ENCODE results near the gene SIGLEC10.

SIGLEC10 gene

GRCh38 chr19:51392701-51393100 lies 24.7 kb downstream of the SIGLEC10 start:
- DNase-seq: no peak

DNA sequence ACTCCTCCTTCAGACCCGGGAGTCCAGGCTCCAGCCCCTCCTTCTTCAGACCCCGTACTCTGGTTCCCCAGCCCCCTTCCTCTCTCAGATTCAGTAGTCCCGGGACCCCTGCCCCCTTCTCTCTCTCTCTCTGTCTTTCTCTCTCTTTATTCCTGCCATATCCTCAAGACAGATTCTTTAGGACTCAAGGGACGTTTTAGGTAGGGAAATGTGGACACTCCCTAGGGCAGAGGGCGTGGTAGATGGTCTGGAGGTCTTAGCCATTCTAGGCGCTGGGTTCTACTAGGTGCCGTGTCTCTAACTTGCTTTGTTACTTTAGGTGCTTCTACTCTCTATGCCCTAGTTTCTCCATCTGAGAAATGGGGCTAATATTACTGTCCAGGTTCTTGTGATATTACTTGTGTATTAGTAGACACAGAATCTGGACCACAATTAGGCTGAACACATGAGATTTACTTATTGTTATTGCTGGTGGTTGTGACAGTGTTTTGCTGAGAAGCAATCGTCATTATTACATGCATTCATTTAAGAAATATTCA lies 26.3 kb downstream of the SIGLEC10 start:
- no peak for DNase-seq

DNA sequence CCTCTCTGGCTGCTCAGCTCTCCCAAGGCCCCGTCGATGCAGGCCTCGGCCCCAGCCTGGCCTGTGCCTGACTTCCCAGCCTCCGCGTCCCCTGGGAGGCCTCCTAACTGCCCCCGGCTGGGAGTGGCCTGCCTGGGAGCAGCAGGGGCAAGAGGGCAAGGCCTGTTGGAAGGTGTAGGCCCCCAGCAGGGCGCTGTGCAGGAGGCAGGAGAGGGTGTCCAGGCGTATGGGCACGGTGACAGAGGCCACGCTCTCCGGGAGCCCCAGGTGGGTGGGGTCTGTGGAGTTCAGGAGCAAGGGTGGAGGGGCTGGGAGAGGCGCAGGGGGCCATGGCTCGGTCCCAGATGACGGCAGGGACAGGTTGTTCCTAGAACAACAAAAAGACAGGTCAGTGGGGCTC lies 28.3 kb downstream of the SIGLEC10 start:
- DNase-seq: no peak

DNA sequence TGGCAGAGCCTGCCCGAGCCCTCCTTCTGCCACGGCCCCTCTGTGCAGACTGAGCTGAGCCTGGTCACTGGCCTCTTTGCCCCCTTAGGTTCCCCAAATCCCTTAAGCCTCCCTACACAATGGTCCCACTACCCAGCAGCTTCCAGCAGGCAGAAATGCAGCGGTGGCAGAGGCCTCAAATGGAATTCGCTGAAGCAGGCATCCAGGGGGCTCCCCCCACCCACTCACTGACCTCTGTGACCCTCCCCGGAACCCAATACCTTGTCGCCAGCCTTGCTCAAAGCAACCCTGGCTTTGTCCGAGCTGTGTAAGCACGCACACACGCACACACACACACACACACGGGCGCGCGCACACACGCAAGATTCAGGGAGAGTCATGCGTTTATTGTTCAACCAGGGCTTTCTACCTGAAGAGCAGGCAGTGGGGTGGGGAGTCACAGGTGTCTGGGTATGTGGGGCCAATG lies 29.5 kb downstream of the SIGLEC10 start, which contains the start of gene LIM2:
Gene LIM2, minus strand, starts transcription at position 51 of the 466 bp plus-strand sequence. CDS start 531 bp downstream, outside the sequence.
- DNase-seq: peak; percentile 31

- no peak for DNase-seq
These were observed 30.4 kb downstream of the SIGLEC10 start for GRCh38 chr19:51386882-51387520.

DNA sequence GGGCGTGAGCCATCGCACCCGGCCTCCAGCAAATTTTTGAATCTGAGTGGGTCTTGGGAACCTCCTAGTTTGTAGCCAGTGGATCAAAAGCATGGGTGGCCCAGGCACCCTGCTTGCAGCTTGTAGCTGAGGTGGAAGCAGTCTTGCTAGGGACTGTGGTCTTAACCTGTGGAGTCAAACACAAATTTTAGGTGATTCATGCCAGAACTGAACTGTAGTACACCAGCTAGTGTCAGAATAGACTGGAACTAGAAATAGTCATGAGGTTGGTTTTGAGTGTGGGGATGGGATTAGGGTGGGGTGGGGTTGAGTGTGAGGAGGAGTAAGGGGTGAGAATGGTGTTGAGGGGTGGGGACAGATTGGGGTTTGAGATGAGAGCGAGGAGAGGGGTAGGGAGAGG lies 35.4 kb downstream of the SIGLEC10 start:
- DNase-seq: no peak

GRCh38 chr19:51380379-51380778 lies 37.1 kb downstream of the SIGLEC10 start:
- DNase-seq: no peak

- no peak for DNase-seq
These were observed 40.0 kb downstream of the SIGLEC10 start for GRCh38 chr19:51377422-51377821.

GRCh38 chr19:51375504-51376221 lies 41.8 kb downstream of the SIGLEC10 start:
- DNase-seq: peak; percentile 66

DNA sequence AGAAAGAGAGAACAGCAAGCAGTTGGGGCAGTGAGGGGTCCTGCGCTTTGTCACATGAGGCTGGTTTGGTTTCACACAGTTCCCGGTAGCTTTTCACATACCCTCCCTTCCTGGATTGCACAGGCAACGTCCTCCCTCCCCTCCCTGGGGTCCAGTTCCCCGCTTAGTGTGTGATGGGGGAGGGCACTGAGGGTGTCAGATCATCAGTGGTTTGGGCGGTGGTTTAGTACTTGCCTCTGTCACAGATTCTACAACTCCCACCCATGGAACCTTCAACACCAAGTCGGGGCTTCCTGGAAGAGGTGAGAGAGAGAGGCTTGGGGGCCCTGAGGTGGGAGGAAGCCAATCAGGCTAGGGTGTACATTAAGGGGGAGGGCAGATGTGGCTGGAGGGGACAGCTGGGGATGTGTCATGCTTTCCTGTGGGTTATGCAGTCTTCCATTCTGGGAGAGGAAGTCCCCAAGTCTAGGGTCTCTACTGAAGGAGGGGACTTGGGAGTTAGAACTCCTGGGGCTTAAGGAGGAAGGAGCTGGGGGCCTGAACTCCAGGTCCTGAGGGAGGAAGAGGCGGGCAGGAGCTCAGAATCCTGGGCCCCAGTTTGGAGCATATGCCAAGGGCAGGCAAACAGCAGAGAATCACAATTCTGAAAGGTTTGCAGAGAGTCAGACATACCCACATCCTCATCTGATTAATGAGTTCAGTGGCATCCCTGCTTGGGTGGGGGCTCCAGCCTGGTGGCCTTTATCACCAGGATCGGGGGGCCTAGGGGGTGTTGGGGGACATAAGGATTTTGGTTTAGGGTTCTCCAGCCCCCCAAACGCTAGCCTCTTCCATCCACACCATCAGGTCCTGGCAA lies 44.6 kb downstream of the SIGLEC10 start, which contains the start of gene NKG7:
Gene NKG7, minus strand, starts transcription at position 6 of the 856 bp plus-strand sequence. CDS start 119 bp downstream, outside the sequence.
- DNase-seq: peak; percentile 87

DNA sequence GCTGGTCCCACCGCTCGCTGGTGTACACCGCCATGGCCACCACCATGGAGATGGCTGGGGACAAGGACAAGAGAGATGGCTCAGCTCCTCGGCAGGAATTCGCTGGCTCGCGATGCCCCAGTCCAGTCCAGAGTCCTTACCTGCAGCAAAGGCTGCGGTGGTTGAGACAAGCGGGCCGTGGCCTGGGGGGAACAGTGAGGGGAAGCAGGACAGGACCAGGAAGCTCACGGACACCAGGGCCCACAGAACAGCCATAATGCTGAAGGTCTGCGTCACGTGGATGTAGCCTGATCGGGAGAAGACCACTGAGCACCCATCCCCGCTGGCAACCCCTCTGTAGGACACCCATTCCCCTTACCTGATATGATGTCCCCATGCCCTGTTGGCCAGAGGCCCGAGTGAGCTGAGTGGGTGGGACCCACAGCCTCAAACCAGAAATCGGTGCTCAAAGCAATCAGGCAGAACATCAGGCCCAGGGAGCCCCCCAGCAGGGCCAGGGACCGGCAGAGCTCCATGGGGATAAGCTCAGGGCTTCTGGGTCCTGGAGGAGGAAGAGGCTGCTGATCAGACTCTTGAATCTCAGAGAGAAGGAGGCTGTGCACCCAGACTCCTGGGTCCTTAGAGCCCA lies 45.3 kb downstream of the SIGLEC10 start:
- DNase-seq: no peak

DNA sequence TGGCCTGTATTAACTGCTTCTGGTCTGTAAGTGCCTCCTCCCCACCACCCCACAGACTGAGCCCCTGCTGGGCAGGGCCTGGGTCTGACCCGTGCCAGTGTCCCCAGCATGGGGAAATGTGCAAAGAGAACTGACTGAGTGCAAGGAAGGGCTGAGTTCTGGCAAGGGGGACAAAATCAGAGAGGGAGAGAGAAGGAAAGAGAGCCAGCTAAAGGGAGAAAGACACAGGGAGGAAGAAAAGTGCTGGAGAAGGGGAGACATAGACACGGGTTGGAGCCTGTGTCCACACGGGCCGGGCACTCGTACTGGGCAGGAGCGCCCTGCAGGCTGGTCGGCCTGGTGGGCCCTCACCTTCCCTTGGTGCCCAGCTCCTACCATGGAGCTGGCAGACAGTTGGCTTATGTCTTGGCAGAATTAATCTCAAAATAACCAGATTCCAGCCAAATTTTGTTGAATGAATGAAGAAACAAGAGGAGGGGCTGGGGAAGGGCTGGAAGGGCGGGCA lies 46.2 kb downstream of the SIGLEC10 start:
- no peak for DNase-seq

GRCh38 chr19:51370230-51370629 lies 47.2 kb downstream of the SIGLEC10 start:
- DNase-seq: no peak

- peak; percentile 49 for DNase-seq
These were observed 48.8 kb downstream of the SIGLEC10 start, which contains the start of gene CLDND2 for GRCh38 chr19:51368366-51369282. Gene CLDND2, minus strand, starts transcription at chr19:51369003. Its CDS starts 426 bp downstream, at chr19:51368577.

DNA sequence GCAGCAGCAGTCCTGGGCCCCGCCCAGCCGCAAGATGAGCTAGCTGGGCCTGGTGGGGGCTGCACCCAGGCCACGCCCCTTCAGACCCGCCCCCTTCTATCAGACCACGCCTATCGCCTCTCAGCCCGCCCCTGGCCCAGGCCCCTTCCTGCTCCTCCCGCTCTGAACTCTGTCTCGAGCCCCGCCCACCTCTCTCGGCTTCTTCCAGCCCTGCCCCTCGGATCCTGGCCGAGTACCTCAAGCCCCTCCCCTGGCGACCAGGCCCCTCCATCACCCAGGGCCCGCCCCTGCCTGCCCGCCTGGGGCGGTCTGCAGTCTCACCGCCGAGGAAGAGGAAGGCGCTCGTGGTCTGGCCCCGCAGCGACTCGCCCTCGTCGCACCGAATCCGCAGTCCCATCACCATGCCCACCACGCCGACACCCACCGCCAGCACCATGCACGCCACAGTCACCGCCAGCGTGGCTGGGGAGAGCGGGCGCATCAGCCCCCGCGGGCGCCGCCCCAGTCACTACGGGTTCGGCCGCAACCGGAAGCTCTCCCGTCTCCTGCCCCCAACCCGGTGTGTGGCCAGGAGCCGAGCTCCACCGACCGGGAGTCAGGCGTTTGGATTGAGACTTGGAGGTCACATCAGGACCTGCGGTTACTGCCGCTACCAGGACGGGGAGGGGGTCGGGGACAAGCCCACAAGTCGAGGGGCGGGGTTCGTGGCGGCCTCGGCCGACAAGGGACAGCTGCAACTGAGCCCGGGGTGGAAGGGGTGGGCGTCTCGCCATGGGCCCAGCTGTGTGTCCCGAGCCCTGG lies 49.7 kb downstream of the SIGLEC10 start:
- peak; percentile 100 for DNase-seq

DNA sequence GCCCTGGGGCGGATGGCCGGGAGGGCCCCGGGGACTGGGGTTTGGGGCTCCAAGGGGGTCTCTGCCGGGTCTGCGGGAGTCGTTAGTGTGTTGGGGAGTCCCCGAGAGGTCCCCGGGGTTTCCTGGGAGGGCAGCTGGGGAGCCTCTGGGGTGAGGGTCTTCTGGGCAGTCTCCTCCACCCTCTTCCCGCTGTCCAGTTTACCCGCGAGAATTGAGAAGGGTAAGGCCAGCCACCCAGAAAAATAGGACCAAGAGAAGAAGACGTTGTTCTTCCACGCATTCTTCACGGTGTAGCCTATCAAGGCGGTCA lies 50.2 kb downstream of the SIGLEC10 start:
- no peak for DNase-seq

- peak; percentile 97 for DNase-seq
These were observed 50.8 kb downstream of the SIGLEC10 start for GRCh38 chr19:51366389-51367254.

GRCh38 chr19:51365965-51366388 lies 51.5 kb downstream of the SIGLEC10 start, which contains the start of gene ETFB:
Gene ETFB, minus strand, starts transcription at chr19:51366388. Its CDS starts 62 bp downstream, at chr19:51366326.
- DNase-seq: no peak
